HEK293 (cell line): Measurements from ENCODE around the gene PELI3.

Experiments used
- CTCF ChIA-PET: fragments of 350-600 bp; formaldehyde crosslinking; extraction: SDS; loops from one replicate; lab custom pipeline; 2021; ENCODE audit warnings: antibody characterized with exemption; lab: Yijun Ruan, JAX
- POLR2A ChIA-PET: fragments of 300-600 bp; formaldehyde crosslinking; extraction: SDS; loops from one replicate; lab custom pipeline; 2020; ENCODE audit warnings: antibody characterized with exemption, inconsistent platforms; lab: Yijun Ruan, JAX
- H3K27ac ChIP-seq: fragments of 200-500 bp; sonication (Bioruptor generic); 2 replicates; pipeline ENCODE4 v1.5.1; 2014; ENCODE audit warnings: low read depth, low read length, control low read depth, inconsistent platforms; ENCODE audit errors: extremely low read depth
- H3K36me3 ChIP-seq, 2 experiments: fragments of 200-500 bp in 1 of 2; sonication (Bioruptor generic) in 1 of 2; 1 replicate in 1 of 2; 2 replicates in 1 of 2; pipeline ENCODE4 v1.5.1; 2014 to 2017; ENCODE audit warnings: inconsistent platforms in 2 of 2, low read length in 2 of 2; ENCODE audit not compliant: control insufficient read depth in 2 of 2, insufficient read depth in 1 of 2
- H3K4me1 ChIP-seq: fragments of 200-500 bp; sonication (Bioruptor generic); 2 replicates; pipeline ENCODE4 v1.5.1; 2014; ENCODE audit warnings: mild to moderate bottlenecking, low read length, inconsistent platforms; ENCODE audit not compliant: control insufficient read depth, insufficient read depth
- H3K4me3 ChIP-seq: 2 replicates; pipeline ENCODE4 v1.5.1; 2011; ENCODE audit warnings: low read depth, mild to moderate bottlenecking, control low read depth, low read length, moderate library complexity
- H3K9me3 ChIP-seq: fragments of 200-500 bp; sonication (Bioruptor generic); 2 replicates; pipeline ENCODE4 v1.5.1; 2014; ENCODE audit warnings: low read depth, low read length, inconsistent platforms; ENCODE audit not compliant: control insufficient read depth, insufficient read depth
- CTCF ChIP-seq: fragments of 450-650 bp; formaldehyde crosslinking; IDR thresholded peaks from 2 replicates; pipeline ENCODE4 v1.5.1; 2016; ENCODE audit warnings: missing biosample characterization, missing genetic modification characterization
- ELK4 ChIP-seq: IDR thresholded peaks from 2 replicates; pipeline ENCODE4 v1.6.1; 2011; ENCODE audit warnings: mild to moderate bottlenecking, low read depth, low read length, borderline replicate concordance
- HOXD13 ChIP-seq: sonication (generic); formaldehyde crosslinking; IDR thresholded peaks from 2 replicates; pipeline ENCODE4 v1.8.0; 2022; ENCODE audit warnings: missing genetic modification reagents, borderline replicate concordance
- KLF10 ChIP-seq: fragments of 450-650 bp; IDR thresholded peaks from 2 replicates; pipeline ENCODE4 v1.5.1; 2018; ENCODE audit warnings: missing biosample characterization, mild to moderate bottlenecking, missing genetic modification characterization
- PRDM4 ChIP-seq: fragments of 450-650 bp; formaldehyde crosslinking; IDR thresholded peaks from 2 replicates; pipeline ENCODE4 v1.5.1; 2017; ENCODE audit warnings: missing biosample characterization, missing genetic modification characterization
- SCRT2 ChIP-seq: fragments of 450-650 bp; formaldehyde crosslinking; IDR thresholded peaks from 2 replicates; pipeline ENCODE4 v1.5.1; 2016; ENCODE audit warnings: missing biosample characterization, missing genetic modification characterization
- TRIM28 ChIP-seq: IDR thresholded peaks from 2 replicates; pipeline ENCODE4 v1.6.1; 2011; ENCODE audit warnings: low read length, control low read depth, borderline replicate concordance
- ZEB2 ChIP-seq: fragments of 450-650 bp; formaldehyde crosslinking; IDR thresholded peaks from 2 replicates; pipeline ENCODE4 v1.5.1; 2016; ENCODE audit warnings: missing biosample characterization, missing genetic modification characterization
- ZNF169 ChIP-seq: fragments of 450-650 bp; formaldehyde crosslinking; IDR thresholded peaks from 2 replicates; pipeline ENCODE4 v1.5.1; 2016; ENCODE audit warnings: missing biosample characterization, missing genetic modification characterization
- ZNF221 ChIP-seq: fragments of 450-650 bp; formaldehyde crosslinking; IDR thresholded peaks from 2 replicates; pipeline ENCODE4 v1.5.1; 2017; ENCODE audit warnings: missing biosample characterization, missing genetic modification characterization, borderline replicate concordance
- ZNF248 ChIP-seq: fragments of 450-650 bp; formaldehyde crosslinking; IDR thresholded peaks from 2 replicates; pipeline ENCODE4 v1.5.1; 2017; ENCODE audit warnings: missing biosample characterization, missing genetic modification characterization
- ZNF26 ChIP-seq: fragments of 450-650 bp; formaldehyde crosslinking; IDR thresholded peaks from 2 replicates; pipeline ENCODE4 v1.5.1; 2016; ENCODE audit warnings: missing biosample characterization, missing genetic modification characterization
- ZNF580 ChIP-seq: fragments of 450-650 bp; formaldehyde crosslinking; IDR thresholded peaks from 2 replicates; pipeline ENCODE4 v1.5.1; 2016; ENCODE audit warnings: missing biosample characterization, missing genetic modification characterization
- ZNF626 ChIP-seq: fragments of 450-650 bp; sonication (Bioruptor Pico); formaldehyde crosslinking; IDR thresholded peaks from 2 replicates; pipeline ENCODE4 v1.5.1; 2018; ENCODE audit warnings: missing biosample characterization, missing genetic modification characterization, inconsistent platforms
- ZNF654 ChIP-seq: fragments of 450-650 bp; formaldehyde crosslinking; IDR thresholded peaks from 2 replicates; pipeline ENCODE4 v1.5.1; 2016; ENCODE audit warnings: low read depth, missing biosample characterization, missing genetic modification characterization
- ZNF701 ChIP-seq: fragments of 450-650 bp; formaldehyde crosslinking; IDR thresholded peaks from 2 replicates; pipeline ENCODE4 v1.5.1; 2016; ENCODE audit warnings: missing biosample characterization, missing genetic modification characterization
- ZSCAN30 ChIP-seq: fragments of 450-650 bp; IDR thresholded peaks from 2 replicates; pipeline ENCODE4 v1.5.1; 2018; ENCODE audit warnings: missing biosample characterization, mild to moderate bottlenecking, missing genetic modification characterization, moderate library complexity

PELI3 gene

GRCh38 chr11:66478729-66479393, 12.2 kb downstream of the PELI3 start:
- CTCF ChIA-PET, result interaction anchor here (0.6 to 2.6 kb wide), 9 partner anchors 10 to 230 kb away, joined by 3 to 20 read pairs (median 3); partner anchors contain the start of genes MRPL11 and RBM4B
- no peaks in the 10 kb centered on the region for H3K4me1 ChIP-seq
- POLR2A ChIA-PET, result interaction anchor here (1.4 to 3.6 kb wide), 4 partner anchors 10 to 199 kb away, joined by 3 to 64 read pairs (median 20); partner anchors contain the start of genes MRPL11, PELI3, RBM4B and YIF1A
- no peak overlapping the region for H3K27ac ChIP-seq
- no peaks in the 10 kb centered on the region for H3K9me3 ChIP-seq
- TF ChIP-seq ZNF580 (tag by site-specific recombination) (peak; percentile 37; the same call in 1 of the 2 replicates), ELK4 (no peak), PRDM4 (tag by site-specific recombination) (no peak), ZNF701 (tag by site-specific recombination) (no peak), HOXD13 (CRISPR knock-in tag) (no peak), ZNF26 (tag by site-specific recombination) (no peak), ZNF626 (no peak), ZEB2 (tag by site-specific recombination) (peak; percentile 76), KLF10 (tag by site-specific recombination) (no peak), ZSCAN30 (tag by site-specific recombination) (0 out of 2 replicates have a peak, but pooled peaks have one; percentile 13), SCRT2 (tag by site-specific recombination) (0 out of 2 replicates have a peak, but pooled peaks have one; percentile 20), ZNF221 (tag by site-specific recombination) (no peak), CTCF (peak; percentile 54; the same call in 1 of the 2 replicates), ZNF654 (tag by site-specific recombination) (peak; percentile 33; the same call in 1 of the 2 replicates), ZNF169 (tag by site-specific recombination) (no peak), ZNF248 (tag by site-specific recombination) (no peak), TRIM28 (no peak)
- peak overlapping the region; percentile 73 for H3K4me3 ChIP-seq
- H3K36me3 ChIP-seq, result peaks cover 0 to 29% of the 10 kb centered on the region in 2 experiments; a peak in 2 of 3 replicates
